Fibroblast of villous mesenchyme (primary cell): Measurements from ENCODE around the gene SPTB. TPM values are rescaled to one million over a fixed set of nuclear protein-coding genes. Genes with fewer than 3 reads are reported as not detected.

Experiments
- DNase-seq: peaks from one replicate; pipeline ENCODE4 v3.0.0-alpha.2; 2010; ENCODE audit warnings: low read depth
- H3K4me3 ChIP-seq: 2 replicates; pipeline ENCODE4 v1.5.1; 2011; ENCODE audit warnings: low read depth, mild to moderate bottlenecking, low read length
- CTCF ChIP-seq: IDR thresholded peaks from 2 replicates; pipeline ENCODE4 v1.5.1; 2012; ENCODE audit warnings: low read depth, mild to moderate bottlenecking, low read length; ENCODE audit not compliant: insufficient read depth
- total RNA-seq: library from RNA; depleted of rRNA; stranded (reverse); fragments of >200 nt; gene quantifications from 2 replicates; pipeline ENCODE4 v1.2.3, GENCODE V29; 2012

SPTB gene
- total RNA-seq, 1 donor: under 0.01 TPM

GRCh38 chr14:64865109-64865508 lies 14.6 kb downstream of the SPTB start:
- no peak for TF ChIP-seq CTCF
- H3K4me3 ChIP-seq: no peak overlapping the region
- DNase-seq: no peak

GRCh38 chr14:64864258-64864657 lies 15.4 kb downstream of the SPTB start:
- no peak for DNase-seq
- no peak overlapping the region for H3K4me3 ChIP-seq
- no peak for TF ChIP-seq CTCF

GRCh38 chr14:64861916-64862315 lies 17.8 kb downstream of the SPTB start:
- no peak for DNase-seq

GRCh38 chr14:64860039-64860438 lies 19.7 kb downstream of the SPTB start:
- no peak for TF ChIP-seq CTCF
- no peak for DNase-seq
- H3K4me3 ChIP-seq: no peak overlapping the region

More at GRCh38 chr14:64861916-64862315, 17.8 kb downstream of the SPTB start:
- H3K4me3 ChIP-seq: no peak overlapping the region
- TF ChIP-seq CTCF: no peak

DNA sequence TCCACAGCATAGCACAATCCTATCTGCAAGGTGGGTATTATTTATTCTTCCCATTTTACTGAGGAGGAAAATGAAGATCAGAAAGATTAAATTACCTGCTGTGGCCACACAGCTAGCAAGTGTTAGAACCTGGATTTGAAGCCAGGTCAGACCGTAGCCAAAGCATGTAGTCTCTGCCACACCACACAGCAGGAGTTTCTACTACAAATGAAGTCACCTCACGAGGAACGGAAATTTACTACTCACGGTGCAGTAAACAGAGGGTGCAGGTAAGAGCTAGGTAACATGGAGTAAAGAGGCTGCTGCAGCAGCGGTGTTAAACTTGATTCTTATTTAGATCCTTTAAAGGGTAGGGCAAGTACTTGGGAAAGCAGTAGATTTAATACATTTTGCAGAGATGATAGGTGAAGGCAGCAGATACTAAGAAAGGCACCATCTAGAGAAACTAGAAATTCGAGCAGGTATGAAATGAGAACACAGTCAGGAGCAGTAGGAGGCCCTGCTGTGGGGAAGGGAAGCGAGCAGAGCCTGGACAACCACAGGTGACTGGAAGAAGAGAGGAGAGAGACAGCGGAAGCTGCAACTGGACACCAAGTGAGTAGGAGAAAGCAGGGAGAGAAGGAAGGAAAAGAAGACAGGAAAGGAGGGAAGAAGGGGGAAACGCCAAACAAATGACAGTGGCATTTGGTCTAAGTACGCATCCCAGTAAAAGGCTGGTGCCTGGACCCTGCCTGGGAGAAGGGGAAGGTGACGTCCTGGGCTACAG lies 21.5 kb downstream of the SPTB start:
- no peak overlapping the region for H3K4me3 ChIP-seq
- no peak for TF ChIP-seq CTCF
- DNase-seq: no peak

GRCh38 chr14:64856529-64857445 lies 22.9 kb downstream of the SPTB start:
- no peak overlapping the region for H3K4me3 ChIP-seq
- no peak for TF ChIP-seq CTCF
- no peak for DNase-seq
